Fibroblast of lung (primary cell): ENCODE results near the gene ANXA3. TPM values are rescaled to one million over a fixed set of nuclear protein-coding genes. Genes with fewer than 3 reads are reported as not detected.

Source experiments
- DNase-seq, 2 donors: peaks; one replicate each; pipeline versions ENCODE4 v3.0.0 to v3.0.0-alpha.2; 2010; ENCODE audit warnings: low read depth in 2 of 2
- H2AFZ ChIP-seq: 2 replicates; pipeline ENCODE4 v1.5.1; 2012; ENCODE audit warnings: low read length, control low read depth, inconsistent platforms
- H3K27ac ChIP-seq: 2 replicates; pipeline ENCODE4 v1.5.1; 2011; ENCODE audit warnings: low read length, control low read depth; ENCODE audit not compliant: insufficient read depth
- H3K27me3 ChIP-seq: 2 replicates; pipeline ENCODE4 v1.5.1; 2011; ENCODE audit warnings: mild to moderate bottlenecking, low read length; ENCODE audit not compliant: control insufficient read depth, insufficient read depth
- H3K36me3 ChIP-seq: 2 replicates; pipeline ENCODE4 v1.5.1; 2011; ENCODE audit warnings: low read length; ENCODE audit not compliant: control insufficient read depth, insufficient read depth
- H3K4me1 ChIP-seq: 2 replicates; pipeline ENCODE4 v1.5.1; 2011; ENCODE audit warnings: low read length; ENCODE audit not compliant: control insufficient read depth, insufficient read depth; ENCODE audit errors: extremely low read depth
- H3K4me2 ChIP-seq: 2 replicates; pipeline ENCODE4 v1.5.1; 2011; ENCODE audit warnings: low read length, control low read depth; ENCODE audit not compliant: insufficient read depth; ENCODE audit errors: extremely low read depth
- H3K4me3 ChIP-seq, 4 experiments: fragments of 200-600 bp in 1 of 4; sonication (generic) in 1 of 4; replicated peaks in 1 of 4; 2 replicates each; pipeline ENCODE4 v1.5.1; 2011 to 2016; ENCODE audit warnings: low read length in 4 of 4, low read depth in 3 of 4, mild to moderate bottlenecking in 3 of 4, control low read depth in 2 of 4, inconsistent platforms in 1 of 4, mixed read lengths in 1 of 4; ENCODE audit not compliant: insufficient read depth in 1 of 4; ENCODE audit errors: control extremely low read depth in 1 of 4
- H3K79me2 ChIP-seq: 2 replicates; pipeline ENCODE4 v1.5.1; 2012; ENCODE audit warnings: mild to moderate bottlenecking, low read length, inconsistent platforms; ENCODE audit not compliant: control insufficient read depth, insufficient read depth
- H3K9ac ChIP-seq: 2 replicates; pipeline ENCODE4 v1.5.1; 2011; ENCODE audit warnings: mild to moderate bottlenecking, low read length, control low read depth; ENCODE audit not compliant: insufficient read depth
- H3K9me3 ChIP-seq: 2 replicates; pipeline ENCODE4 v1.5.1; 2012; ENCODE audit warnings: low read depth, low read length; ENCODE audit not compliant: control insufficient read depth, insufficient read depth
- H4K20me1 ChIP-seq: 2 replicates; pipeline ENCODE4 v1.5.1; 2011; ENCODE audit warnings: low read length; ENCODE audit not compliant: control insufficient read depth, insufficient read depth; ENCODE audit errors: extremely low read depth
- CTCF ChIP-seq, 2 donors: IDR thresholded peaks in 1 of 2; conservative IDR thresholded peaks in 1 of 2; 1 replicate in 1 of 2; 2 replicates in 1 of 2; pipeline ENCODE4 v1.5.1; 2011 to 2012; ENCODE audit warnings: low read length in 2 of 2, control low read depth in 1 of 2, inconsistent platforms in 1 of 2, low read depth in 1 of 2, mild to moderate bottlenecking in 1 of 2
- EZH2 ChIP-seq: IDR thresholded peaks from 2 replicates; pipeline ENCODE4 v1.5.1; 2012; ENCODE audit warnings: low read length, control low read depth, mild to moderate bottlenecking; ENCODE audit errors: missing control alignments
- polyA plus RNA-seq, 2 donors: library from polyadenylated mRNA; depleted of rRNA in 1 of 2; stranded (reverse) in 1 of 2; unstranded in 1 of 2; fragments of >200 nt; gene quantifications; 2 replicates each; pipeline ENCODE4 v1.2.1, GENCODE V29; 2011 to 2012; ENCODE audit warnings: missing spikeins in 1 of 2
- total RNA-seq: library from RNA; depleted of rRNA; stranded (reverse); fragments of >200 nt; gene quantifications from 2 replicates; pipeline ENCODE4 v1.2.1, GENCODE V29; 2014

The ANXA3 gene
- total and polyA plus RNA-seq, 2 donors (not counting 1 experiment from before 2014, with no cell fraction given), result 9.7 to 9.9 TPM

- Histone ChIP-seq H3K36me3 (no peaks in the 10 kb centered on the region), H3K9ac (no peak overlapping the region), H3K4me1 (peaks cover 5% of the 10 kb centered on the region), H4K20me1 (no peaks in the 10 kb centered on the region), H3K4me3 (no peak overlapping the region), H3K27me3 (no peaks in the 10 kb centered on the region), H3K27ac (no peak overlapping the region), H3K79me2 (no peaks in the 10 kb centered on the region), H3K4me2 (no peak overlapping the region), H3K9me3 (no peaks in the 10 kb centered on the region), H2AFZ (no peak overlapping the region)
- no peak for DNase-seq
- TF ChIP-seq CTCF (conservative IDR thresholded peaks at IDR 0.05 in 1 of 2, IDR thresholded peaks at IDR 0.05 in 1 of 2; ENCODE audit: low read depth in 1 of 2, low read length in 2 of 2) (no peak), EZH2 (no peak)
Observed at GRCh38 chr4:78621395-78621794, 69.8 kb downstream of the ANXA3 start.

GRCh38 chr4:78622253-78622979 is 70.8 kb downstream of the ANXA3 start:
- no peak overlapping the region for H3K9ac ChIP-seq
- no peaks in the 10 kb centered on the region for H3K36me3 ChIP-seq
- no peak for TF ChIP-seq CTCF (conservative IDR thresholded peaks at IDR 0.05 in 1 of 2, IDR thresholded peaks at IDR 0.05 in 1 of 2; ENCODE audit: low read depth in 1 of 2, low read length in 2 of 2)
- TF ChIP-seq EZH2, result no peak
- H3K27ac ChIP-seq, result no peak overlapping the region
- no peaks in the 10 kb centered on the region for H3K79me2 ChIP-seq
- H3K4me2 ChIP-seq, result no peak overlapping the region
- H3K4me1 ChIP-seq, result peaks cover 5% of the 10 kb centered on the region
- no peak overlapping the region for H2AFZ ChIP-seq
- no peaks in the 10 kb centered on the region for H3K9me3 ChIP-seq
- H3K4me3 ChIP-seq, result no peak overlapping the region
- H3K27me3 ChIP-seq, result no peaks in the 10 kb centered on the region
- H4K20me1 ChIP-seq, result no peaks in the 10 kb centered on the region
- peak; percentile 65 to 81 for DNase-seq

GRCh38 chr4:78624048-78624447 is 72.5 kb downstream of the ANXA3 start:
- H3K27ac ChIP-seq, result no peak overlapping the region
- no peak for TF ChIP-seq CTCF (conservative IDR thresholded peaks at IDR 0.05 in 1 of 2, IDR thresholded peaks at IDR 0.05 in 1 of 2; ENCODE audit: low read depth in 1 of 2, low read length in 2 of 2)
- no peak for TF ChIP-seq EZH2
- no peak overlapping the region for H3K4me3 ChIP-seq
- no peak overlapping the region for H3K9ac ChIP-seq
- H3K79me2 ChIP-seq, result no peaks in the 10 kb centered on the region
- H3K4me2 ChIP-seq, result no peak overlapping the region
- H4K20me1 ChIP-seq, result no peaks in the 10 kb centered on the region
- no peaks in the 10 kb centered on the region for H3K36me3 ChIP-seq
- no peak overlapping the region for H2AFZ ChIP-seq
- DNase-seq, result no peak
- no peaks in the 10 kb centered on the region for H3K27me3 ChIP-seq
- no peaks in the 10 kb centered on the region for H3K9me3 ChIP-seq
- peaks cover 5% of the 10 kb centered on the region for H3K4me1 ChIP-seq
